Rectal smooth muscle tissue (tissue), 1 donor: Measurements from ENCODE around the gene SH3BP4.
"Not testable (repeated sequence)": the region's sequence is repeated elsewhere in the genome, so short reads cannot be mapped to it uniquely, and the experiment has no call there.

Experiments used
- H3K27ac ChIP-seq: one replicate; pipeline ENCODE4 v1.7.0; 2013; ENCODE audit warnings: low read depth, low read length, inconsistent platforms
- H3K27me3 ChIP-seq: one replicate; pipeline ENCODE4 v1.7.0; 2013; ENCODE audit warnings: low read length; ENCODE audit not compliant: control insufficient read depth, insufficient read depth
- H3K36me3 ChIP-seq: one replicate; pipeline ENCODE4 v1.7.0; 2013; ENCODE audit warnings: low read length; ENCODE audit not compliant: control insufficient read depth, insufficient read depth
- H3K4me1 ChIP-seq: one replicate; pipeline ENCODE4 v1.7.0; 2013; ENCODE audit warnings: low read length; ENCODE audit not compliant: control insufficient read depth, insufficient read depth
- H3K4me3 ChIP-seq: one replicate; pipeline ENCODE4 v1.7.0; 2013; ENCODE audit warnings: low read length
- H3K9ac ChIP-seq: one replicate; pipeline ENCODE4 v1.7.0; 2013; ENCODE audit warnings: low read length

The SH3BP4 gene

DNA sequence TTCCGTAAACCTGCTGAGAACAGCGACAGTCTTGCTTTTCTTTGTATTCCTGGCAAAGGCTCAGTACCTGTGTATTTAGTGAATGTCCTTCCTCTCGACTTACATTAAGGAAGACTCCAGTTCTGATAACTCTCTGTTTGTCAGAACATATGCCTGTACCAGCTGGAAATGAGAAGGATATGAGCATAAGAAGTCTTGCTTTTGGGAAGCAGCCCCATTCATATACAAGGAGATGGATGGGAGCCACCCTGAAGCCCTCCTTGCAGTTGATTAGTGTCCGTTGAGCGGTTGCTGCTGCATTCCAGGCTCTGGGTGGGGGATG lies 59.8 kb downstream of the SH3BP4 start:
- Histone ChIP-seq H3K27ac (no peak overlapping the region), H3K27me3 (no peaks in the 10 kb centered on the region), H3K9ac (no peak overlapping the region), H3K4me1 (no peaks in the 10 kb centered on the region), H3K4me3 (no peak overlapping the region), H3K36me3 (no peaks in the 10 kb centered on the region)

DNA sequence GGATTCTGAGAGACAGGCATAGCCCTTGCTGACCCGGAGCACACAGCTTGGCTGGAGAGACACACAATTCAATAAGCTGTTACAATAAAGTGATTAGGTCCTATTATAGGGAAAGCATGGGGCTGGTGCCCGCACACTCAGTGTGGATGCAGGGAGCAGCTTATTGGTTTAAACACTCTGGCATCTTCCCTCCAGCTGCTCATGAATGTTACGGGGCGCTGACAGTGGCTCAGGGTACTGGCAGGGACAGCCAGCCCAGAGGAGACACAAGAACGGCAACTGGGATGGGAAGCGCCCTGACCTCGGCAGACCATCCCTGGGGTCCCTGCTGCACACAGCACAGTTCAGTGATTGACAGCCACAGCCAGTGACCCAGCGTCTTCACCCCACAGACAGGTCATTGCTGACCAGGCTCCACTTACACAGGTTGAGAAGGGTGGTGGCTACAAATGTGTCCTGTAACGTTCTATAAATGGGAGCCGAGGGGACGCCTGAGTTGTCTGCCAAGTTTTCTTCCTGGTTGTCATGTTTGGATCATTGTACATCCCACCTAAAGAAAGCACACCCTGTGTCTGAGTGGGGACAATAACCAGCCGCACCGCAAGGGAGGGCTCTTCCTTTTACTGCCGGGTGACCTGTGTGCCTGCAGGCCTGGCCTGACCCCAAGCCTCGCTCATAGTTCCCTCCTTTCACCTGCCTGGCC lies 60.3 kb downstream of the SH3BP4 start:
- H3K4me3 ChIP-seq: no peak overlapping the region
- no peaks in the 10 kb centered on the region for H3K36me3 ChIP-seq
- H3K4me1 ChIP-seq: no peaks in the 10 kb centered on the region
- H3K9ac ChIP-seq: no peak overlapping the region
- H3K27me3 ChIP-seq: no peaks in the 10 kb centered on the region
- no peak overlapping the region for H3K27ac ChIP-seq

DNA sequence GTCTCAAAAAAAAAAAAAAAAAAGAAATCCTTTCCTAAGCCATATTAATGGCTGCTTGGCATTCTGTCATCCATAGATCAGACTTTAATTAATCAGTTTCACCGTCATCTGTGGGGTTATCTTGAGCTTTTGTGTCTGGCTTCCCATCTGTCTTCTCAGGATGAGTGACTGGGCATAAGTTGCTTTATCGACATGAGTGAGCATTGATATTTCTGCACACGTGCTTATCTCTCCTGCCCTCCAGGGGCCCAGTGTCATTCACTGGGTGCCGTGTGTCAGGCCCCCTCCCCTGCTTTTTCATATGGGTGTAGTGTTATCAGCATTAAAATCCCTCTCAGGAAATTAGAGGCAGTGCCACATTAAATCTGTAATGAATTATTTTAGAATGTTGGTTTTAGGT lies 65.6 kb downstream of the SH3BP4 start:
- no peaks in the 10 kb centered on the region for H3K27me3 ChIP-seq
- H3K27ac ChIP-seq: no peak overlapping the region
- no peak overlapping the region for H3K4me3 ChIP-seq
- H3K36me3 ChIP-seq: no peaks in the 10 kb centered on the region
- no peaks in the 10 kb centered on the region for H3K4me1 ChIP-seq
- no peak overlapping the region for H3K9ac ChIP-seq

DNA sequence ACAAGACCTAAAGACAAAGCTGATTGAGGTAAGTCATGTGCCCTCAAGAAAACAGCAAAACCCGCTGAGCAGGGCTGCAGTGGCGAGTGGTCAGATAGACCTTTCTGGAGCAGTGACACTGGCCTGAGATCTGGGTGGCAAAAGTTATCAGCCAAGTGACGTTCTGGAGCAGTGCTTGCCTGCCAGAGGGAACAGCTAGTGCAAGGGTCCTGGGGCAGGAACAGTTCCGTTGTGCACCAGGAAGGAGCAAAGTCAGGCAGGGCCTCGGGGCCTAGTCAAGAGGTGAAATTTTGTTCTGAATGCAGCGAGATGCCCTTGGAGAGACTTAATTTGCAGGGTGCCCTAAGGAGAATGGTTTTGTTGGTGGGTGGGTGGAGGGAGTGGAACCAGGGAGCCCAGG lies 67.0 kb downstream of the SH3BP4 start:
- Histone ChIP-seq H3K9ac (no peak overlapping the region), H3K4me1 (no peaks in the 10 kb centered on the region), H3K36me3 (no peaks in the 10 kb centered on the region), H3K27me3 (no peaks in the 10 kb centered on the region), H3K4me3 (no peak overlapping the region), H3K27ac (no peak overlapping the region)

DNA sequence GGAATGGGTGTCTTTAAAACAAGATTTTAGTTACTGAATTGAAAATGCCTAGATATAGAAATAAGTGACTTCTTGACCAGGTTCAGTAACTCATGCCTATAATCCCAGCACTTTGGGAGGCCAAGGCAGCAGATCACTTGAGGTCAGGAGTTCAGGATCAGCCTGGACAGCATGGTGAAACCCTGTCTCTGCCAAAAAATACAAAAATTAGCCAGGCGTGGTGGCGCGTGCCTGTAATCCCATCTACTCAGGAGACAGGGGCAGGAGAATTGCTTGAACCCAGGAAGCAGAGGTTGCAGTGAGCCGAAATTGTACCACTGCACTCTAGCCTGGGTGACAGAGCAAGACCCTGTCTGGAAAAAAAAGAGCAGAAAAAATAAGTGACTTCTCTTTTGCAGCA lies 68.3 kb downstream of the SH3BP4 start:
- H3K36me3 ChIP-seq, H3K4me3 ChIP-seq, H3K4me1 ChIP-seq, H3K9ac ChIP-seq, H3K27me3 ChIP-seq, H3K27ac ChIP-seq: not testable (repeated sequence)

DNA sequence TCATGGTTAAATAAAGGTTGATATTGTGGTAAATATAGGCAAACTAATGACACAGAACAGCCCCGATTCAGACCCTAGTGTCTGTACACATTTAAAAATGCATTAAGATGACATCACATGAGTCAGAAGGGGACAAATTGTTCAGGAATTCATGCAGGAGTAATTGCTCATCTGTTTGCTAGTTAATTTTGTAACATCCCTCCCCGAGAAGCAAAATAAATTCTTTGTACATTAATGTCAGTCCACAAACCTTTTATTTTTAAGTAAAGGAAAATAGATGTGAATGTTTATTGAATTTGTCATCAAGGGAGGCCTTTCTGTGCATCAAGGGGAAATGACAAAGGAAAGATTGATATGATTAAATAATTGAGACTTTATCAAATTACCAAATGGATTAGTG lies 69.9 kb downstream of the SH3BP4 start:
- H3K27ac ChIP-seq: no peak overlapping the region
- H3K27me3 ChIP-seq: no peaks in the 10 kb centered on the region
- H3K4me1 ChIP-seq: no peaks in the 10 kb centered on the region
- H3K36me3 ChIP-seq: no peaks in the 10 kb centered on the region
- H3K4me3 ChIP-seq: no peak overlapping the region
- no peak overlapping the region for H3K9ac ChIP-seq

DNA sequence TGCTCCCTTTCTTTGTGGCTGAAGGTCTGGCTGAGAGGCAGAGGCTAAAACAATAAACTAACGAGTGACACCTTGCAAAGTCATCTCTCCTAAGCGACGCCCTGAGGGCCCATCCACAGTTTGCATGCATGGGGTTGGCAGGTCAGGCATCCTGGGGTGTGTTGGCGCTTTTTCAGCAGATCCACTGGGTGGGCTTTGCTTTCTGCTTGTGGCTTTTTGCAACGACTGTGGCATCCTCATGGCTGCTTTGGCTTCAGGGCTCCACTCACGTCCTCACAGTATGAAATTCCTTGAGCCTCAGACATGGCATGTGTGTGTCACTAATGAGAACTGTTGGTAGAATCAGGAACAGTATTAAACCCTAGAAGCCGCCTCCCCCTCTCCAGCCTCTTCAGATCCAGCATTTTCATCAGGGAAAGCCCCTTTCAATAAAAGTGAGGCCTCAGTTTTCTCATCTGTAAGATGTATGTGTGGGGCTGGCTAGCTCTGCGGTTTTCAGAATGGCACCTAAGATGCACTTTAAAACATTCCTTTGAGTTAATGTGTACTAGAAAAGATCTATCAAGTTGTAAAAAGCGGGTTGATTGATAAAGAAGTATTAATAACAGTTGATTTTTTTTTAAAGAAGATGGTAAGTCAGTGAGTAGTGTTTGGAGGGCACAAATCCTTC lies 72.5 kb downstream of the SH3BP4 start:
- Histone ChIP-seq H3K4me3 (no peak overlapping the region), H3K27me3 (no peaks in the 10 kb centered on the region), H3K36me3 (no peaks in the 10 kb centered on the region), H3K27ac (no peak overlapping the region), H3K9ac (no peak overlapping the region), H3K4me1 (no peaks in the 10 kb centered on the region)

DNA sequence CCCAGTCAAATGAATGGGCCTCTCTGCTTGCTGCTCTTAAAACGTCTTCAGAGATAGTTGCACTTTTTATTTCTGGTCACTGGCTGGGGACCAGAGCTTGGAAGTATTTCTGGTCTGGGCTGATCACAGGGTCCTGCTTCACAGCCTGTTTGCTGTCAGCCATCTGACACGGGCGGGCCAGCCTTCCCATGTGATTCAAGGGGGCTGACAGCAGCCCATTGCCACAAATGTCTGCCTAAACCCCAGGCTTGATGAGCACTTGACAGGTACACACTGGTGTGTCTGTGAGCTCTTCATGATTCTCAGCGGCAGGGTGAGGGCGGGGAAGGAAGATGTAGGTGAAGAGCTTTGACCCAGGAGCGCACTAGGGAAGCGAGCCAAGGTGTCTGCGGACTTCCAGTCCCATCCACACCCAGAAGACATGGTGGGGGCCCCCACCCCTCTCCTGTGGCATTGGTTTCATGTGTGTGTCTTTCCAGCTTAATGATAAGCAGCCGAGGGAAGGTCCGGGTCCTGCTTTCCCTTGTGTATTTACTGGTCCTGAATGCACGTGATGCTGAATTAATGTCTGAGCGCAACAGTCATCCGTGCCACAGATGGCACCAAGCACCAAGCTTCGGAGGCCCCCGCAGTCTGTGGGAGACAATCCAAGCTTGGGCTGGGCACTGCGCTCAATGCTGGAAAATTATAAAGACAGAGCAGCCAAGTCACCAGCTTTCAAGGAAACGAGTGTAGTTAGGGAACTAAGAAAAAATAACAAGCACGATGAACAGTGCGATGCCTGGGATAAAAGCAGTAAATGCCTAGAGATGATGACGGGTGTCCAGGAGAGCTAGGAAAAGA lies 73.3 kb downstream of the SH3BP4 start:
- Histone ChIP-seq H3K4me3 (no peak overlapping the region), H3K27me3 (no peaks in the 10 kb centered on the region), H3K4me1 (no peaks in the 10 kb centered on the region), H3K36me3 (no peaks in the 10 kb centered on the region), H3K27ac (no peak overlapping the region), H3K9ac (no peak overlapping the region)

DNA sequence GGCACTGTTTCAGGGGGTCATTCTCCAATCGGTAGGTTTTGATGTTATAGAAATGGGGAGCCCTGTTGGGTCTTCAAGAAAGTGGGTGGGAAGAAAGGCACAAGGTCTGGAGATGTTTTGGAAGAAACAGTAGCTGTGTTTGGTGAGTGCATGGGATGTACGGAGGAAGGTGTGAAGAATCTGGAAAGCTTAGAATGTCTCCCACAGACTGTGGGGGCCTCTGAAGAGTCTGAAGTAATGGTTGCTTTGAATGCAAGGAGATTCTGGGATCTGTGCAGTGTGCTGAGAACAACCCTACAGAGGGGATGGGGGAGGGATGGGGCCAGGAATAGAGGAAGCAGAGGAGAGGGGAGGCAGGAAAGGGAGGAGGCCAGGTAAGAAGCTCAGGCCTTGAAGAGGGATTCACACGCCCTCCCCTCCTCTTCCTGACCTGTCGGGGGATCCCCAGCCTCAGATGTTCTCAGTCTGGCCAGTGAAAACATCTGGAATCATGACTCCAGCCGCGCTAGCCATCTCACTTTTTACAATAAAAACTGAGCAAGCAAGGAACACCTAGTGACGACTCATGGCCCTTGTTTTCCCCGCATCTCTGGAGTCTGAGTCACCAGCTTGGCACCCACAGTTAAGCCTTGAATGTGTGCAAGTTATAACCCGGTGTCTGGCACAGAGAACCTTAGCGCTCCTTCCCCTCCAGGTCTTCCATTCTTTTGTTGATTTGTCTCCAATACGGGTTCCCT lies 74.2 kb downstream of the SH3BP4 start:
- no peak overlapping the region for H3K27ac ChIP-seq
- H3K4me3 ChIP-seq: no peak overlapping the region
- no peaks in the 10 kb centered on the region for H3K4me1 ChIP-seq
- H3K27me3 ChIP-seq: no peaks in the 10 kb centered on the region
- no peak overlapping the region for H3K9ac ChIP-seq
- no peaks in the 10 kb centered on the region for H3K36me3 ChIP-seq

DNA sequence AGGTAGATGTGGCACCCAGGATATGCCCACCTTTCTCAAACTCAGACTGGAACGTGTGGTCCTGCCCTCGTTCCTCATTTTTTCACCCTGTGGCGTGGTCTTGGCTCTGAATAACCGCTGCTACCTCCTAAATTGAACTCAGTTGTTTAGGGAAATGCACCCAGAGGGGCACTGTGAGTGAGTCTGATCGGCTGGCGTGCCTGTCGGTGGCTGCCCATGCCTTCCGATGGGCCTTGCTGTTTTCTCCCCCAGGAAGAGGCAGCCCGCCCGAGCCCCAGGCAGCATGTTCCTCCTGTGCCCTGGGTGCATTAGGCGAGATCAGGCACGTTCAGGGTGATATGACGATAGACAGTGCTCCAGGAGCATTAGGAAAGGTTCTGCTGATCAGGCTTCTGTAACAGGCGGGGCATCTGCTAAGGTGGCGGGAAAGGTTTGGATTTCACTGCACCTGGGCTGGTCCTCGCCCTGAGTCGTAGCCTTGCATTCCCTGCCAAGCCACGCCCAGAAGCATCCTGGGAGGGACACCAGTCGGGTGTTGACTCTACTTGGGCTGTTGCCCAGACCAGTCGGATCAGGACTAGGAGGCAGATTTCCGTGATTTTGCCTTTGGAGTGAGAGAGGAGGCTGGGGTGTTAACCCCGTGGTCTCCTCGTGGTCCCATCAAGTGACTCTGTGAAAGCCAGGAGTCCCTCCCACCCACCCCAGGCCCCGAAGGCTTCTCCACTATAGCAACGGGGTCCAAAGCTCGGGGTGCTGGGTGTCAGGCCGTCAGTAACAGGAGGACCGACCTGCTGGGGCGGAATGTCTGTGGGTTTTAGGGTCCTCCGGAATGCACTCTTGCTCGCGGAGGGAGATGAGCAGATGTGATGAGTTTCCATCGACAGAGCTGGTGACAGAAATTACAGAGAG lies 75.1 kb downstream of the SH3BP4 start:
- no peaks in the 10 kb centered on the region for H3K4me1 ChIP-seq

DNA sequence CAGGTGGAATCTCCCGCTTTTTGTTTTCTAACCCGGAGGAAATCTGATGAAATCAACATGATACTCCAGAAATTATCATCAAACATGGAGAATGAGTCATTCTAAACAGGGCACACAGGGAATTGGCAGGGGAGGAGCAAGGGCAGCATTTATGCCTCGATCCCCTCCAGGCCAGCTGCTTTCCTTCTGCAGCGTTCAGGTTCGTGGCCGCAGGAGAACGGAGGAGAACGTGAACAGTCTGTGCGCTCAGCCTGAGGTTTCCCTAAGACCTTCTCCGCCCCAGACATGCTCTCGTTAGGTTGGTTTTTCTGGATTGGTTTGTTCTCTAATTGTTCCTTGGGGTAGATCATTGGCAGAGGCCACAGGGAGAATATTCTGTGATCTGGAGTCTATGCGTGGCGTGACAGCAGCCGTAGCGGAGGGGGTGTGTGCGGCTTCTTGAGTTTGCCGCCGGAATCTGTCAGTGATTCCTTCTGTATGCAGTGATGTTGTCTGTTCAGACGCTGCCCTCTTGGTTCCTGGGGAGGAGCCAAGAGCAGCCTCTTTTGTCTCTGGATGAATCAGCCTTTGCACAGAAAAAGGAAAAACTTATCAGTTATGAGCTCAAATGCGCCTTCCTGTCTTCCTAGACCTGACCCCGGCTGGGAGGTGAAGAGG lies 75.9 kb downstream of the SH3BP4 start:
- H3K36me3 ChIP-seq: no peaks in the 10 kb centered on the region
- H3K4me1 ChIP-seq: no peaks in the 10 kb centered on the region
- H3K27ac ChIP-seq: no peak overlapping the region
- no peak overlapping the region for H3K9ac ChIP-seq
- H3K27me3 ChIP-seq: no peaks in the 10 kb centered on the region
- no peak overlapping the region for H3K4me3 ChIP-seq

More for the DNA sequence above, 75.1 kb downstream of the SH3BP4 start:
- Histone ChIP-seq H3K27me3 (no peaks in the 10 kb centered on the region), H3K4me3 (no peak overlapping the region), H3K36me3 (no peaks in the 10 kb centered on the region), H3K27ac (no peak overlapping the region), H3K9ac (no peak overlapping the region)
